WERI-Rb-1 (cell line): Measurements from ENCODE around the gene KCNAB1.

Source experiments
- DNase-seq: peaks from one replicate; pipeline ENCODE4 v3.0.0-alpha.2; 2020
- H3K27ac ChIP-seq: fragments of 250-450 bp; sonication (Bioruptor Pico); 2 replicates; pipeline ENCODE4 v1.5.1; 2020; ENCODE audit warnings: mild to moderate bottlenecking, moderate library complexity
- H3K27me3 ChIP-seq: fragments of 250-450 bp; sonication (Bioruptor Pico); 2 replicates; pipeline ENCODE4 v1.5.1; 2021; ENCODE audit warnings: mild to moderate bottlenecking, low read depth, moderate library complexity; ENCODE audit not compliant: insufficient read depth, severe bottlenecking
- H3K36me3 ChIP-seq: fragments of 250-450 bp; sonication (Bioruptor Pico); 2 replicates; pipeline ENCODE4 v1.5.1; 2020; ENCODE audit warnings: mild to moderate bottlenecking, moderate library complexity
- H3K4me3 ChIP-seq: 2 replicates; pipeline ENCODE4 v1.5.1; 2011; ENCODE audit warnings: low read depth, mild to moderate bottlenecking, control low read depth, low read length
- H3K9me3 ChIP-seq: fragments of 250-450 bp; sonication (Bioruptor Pico); 2 replicates; pipeline ENCODE4 v1.5.1; 2021; ENCODE audit warnings: mild to moderate bottlenecking, moderate library complexity; ENCODE audit not compliant: severe bottlenecking
- TF ChIP-seq, protein P1 (sequence below): IDR thresholded peaks from 2 replicates; pipeline ENCODE4 v1.5.1; 2011; ENCODE audit warnings: low read depth, mild to moderate bottlenecking, control low read depth, inconsistent platforms, low read length

KCNAB1 gene

DNA sequence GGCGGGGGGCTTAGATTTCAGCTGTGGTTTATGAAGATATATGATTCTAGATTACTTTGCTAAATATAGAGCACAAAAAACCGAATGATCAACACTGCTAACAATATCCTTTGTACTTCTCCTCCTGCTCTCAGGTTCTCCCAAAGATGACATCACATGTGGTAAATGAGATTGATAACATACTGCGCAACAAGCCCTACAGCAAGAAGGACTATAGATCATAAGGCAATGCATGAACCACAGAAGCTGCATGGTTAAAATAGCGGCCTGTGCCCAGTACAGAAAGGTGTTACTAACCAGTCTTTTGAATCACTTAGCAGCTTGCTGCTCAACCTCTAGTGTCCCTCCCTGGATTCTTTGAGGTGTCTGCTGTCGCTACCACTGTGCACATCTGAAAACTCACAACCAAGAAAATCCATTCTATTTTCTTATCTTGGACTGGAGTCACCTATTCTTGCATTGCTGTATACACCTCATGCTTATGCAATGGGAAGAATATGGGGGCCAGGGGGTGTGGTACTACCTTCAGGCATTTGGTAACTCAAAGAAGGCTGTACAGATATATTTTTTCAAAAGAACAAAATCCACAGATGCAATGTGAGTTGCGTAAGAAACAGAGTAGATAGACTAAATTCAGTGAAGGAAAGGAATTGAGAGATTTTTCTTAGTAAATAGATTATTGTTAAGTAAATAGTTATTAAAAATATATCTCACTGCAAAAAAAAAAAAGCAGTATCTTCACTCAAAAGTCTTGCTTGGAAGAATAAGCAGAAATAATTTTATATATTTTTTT lies 416.3 kb downstream of the KCNAB1 start:
- peaks cover 5% of the 10 kb centered on the region for H3K36me3 ChIP-seq
- no peak overlapping the region for H3K4me3 ChIP-seq
- TF ChIP-seq, protein P1, sequence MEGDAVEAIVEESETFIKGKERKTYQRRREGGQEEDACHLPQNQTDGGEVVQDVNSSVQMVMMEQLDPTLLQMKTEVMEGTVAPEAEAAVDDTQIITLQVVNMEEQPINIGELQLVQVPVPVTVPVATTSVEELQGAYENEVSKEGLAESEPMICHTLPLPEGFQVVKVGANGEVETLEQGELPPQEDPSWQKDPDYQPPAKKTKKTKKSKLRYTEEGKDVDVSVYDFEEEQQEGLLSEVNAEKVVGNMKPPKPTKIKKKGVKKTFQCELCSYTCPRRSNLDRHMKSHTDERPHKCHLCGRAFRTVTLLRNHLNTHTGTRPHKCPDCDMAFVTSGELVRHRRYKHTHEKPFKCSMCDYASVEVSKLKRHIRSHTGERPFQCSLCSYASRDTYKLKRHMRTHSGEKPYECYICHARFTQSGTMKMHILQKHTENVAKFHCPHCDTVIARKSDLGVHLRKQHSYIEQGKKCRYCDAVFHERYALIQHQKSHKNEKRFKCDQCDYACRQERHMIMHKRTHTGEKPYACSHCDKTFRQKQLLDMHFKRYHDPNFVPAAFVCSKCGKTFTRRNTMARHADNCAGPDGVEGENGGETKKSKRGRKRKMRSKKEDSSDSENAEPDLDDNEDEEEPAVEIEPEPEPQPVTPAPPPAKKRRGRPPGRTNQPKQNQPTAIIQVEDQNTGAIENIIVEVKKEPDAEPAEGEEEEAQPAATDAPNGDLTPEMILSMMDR: no peak
- H3K27me3 ChIP-seq: no peaks in the 10 kb centered on the region
- no peaks in the 10 kb centered on the region for H3K9me3 ChIP-seq
- H3K27ac ChIP-seq: no peak overlapping the region
- no peak for DNase-seq

DNA sequence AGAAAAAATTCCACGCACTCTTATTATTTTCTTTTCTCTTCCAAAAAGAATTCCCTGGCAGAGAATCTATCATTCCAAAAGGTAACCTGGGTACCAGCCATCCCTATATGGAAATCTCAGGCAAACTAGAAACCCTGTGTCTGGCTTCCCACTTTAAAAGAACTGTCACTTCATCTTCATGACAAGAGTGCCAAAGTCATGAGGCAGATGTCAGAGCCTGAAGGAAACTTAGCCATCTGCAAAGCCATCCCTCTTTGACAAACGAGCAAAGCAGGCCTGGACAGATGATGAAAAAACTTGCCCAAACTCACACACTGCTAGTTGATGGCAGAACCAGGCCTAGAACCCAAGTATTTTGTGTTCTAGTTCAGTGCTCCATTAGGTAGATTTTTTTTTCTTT lies 418.7 kb downstream of the KCNAB1 start:
- Histone ChIP-seq H3K27me3 (no peaks in the 10 kb centered on the region), H3K36me3 (peaks cover 8% of the 10 kb centered on the region), H3K27ac (no peak overlapping the region), H3K4me3 (no peak overlapping the region), H3K9me3 (no peaks in the 10 kb centered on the region)
- TF ChIP-seq, protein P1: no peak
- DNase-seq: no peak

DNA sequence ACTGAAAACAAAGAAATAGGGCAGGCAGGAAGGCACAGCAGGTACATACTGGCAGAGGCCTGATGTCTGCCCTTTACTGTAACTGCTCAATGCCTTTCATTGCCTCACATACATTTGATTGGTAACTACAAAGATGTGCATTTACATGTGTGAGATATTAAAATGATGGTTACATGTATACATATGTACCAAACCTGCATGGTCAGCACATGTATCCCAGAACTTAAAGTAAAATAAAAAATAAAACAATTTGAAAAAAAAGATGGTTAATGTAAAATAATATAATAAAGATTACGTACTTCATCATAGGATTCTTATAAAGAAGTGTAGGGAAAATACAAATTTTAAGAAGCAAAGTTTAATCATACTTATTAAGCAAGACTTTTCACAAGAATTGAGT lies 419.4 kb downstream of the KCNAB1 start:
- no peaks in the 10 kb centered on the region for H3K27me3 ChIP-seq
- H3K36me3 ChIP-seq: peaks cover 12% of the 10 kb centered on the region
- no peaks in the 10 kb centered on the region for H3K9me3 ChIP-seq
- DNase-seq: no peak
- no peak overlapping the region for H3K4me3 ChIP-seq
- TF ChIP-seq, protein P1: no peak
- no peak overlapping the region for H3K27ac ChIP-seq

DNA sequence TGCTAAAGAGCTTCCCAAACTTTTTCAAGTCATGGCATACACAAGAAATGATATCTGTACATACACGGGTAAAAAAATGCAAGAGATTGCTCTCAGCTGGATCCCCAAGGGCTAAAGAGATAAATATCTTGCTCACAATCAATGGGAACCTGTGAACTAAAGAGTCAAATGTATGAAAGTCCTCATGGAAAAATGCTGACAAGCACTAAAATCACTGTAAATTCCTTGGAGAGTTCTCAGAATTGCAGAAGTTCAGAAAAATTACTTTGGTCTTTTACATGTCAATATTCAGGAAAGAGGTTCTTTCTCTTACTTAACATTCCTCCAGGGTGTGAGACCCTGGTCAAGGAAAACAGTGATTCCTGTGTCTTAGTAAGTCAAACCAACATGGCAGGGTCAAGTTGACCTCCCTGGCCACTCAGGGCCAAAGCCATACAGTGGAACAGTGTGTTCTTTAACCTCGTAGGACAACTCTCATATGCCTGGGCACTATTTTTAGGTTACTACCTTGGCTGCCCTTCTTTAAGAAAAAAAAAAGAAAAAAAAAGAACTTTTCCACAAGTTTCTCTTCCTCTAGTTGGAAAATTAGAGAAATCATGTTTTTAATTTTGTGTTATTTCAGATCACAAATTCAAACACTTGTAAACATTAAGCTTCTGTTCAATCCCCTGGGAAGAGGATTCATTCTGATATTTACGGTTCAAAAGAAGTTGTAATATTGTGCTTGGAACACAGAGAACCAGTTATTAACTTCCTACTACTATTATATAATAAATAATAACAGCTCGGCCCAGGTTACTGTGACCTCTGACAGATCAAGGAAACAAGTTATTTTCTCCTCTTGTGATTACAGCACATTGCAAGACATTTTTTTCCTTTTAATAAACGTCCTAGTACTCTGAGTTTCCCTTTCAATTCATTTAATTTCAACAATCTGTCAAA lies 422.0 kb downstream of the KCNAB1 start:
- Histone ChIP-seq H3K27me3 (no peaks in the 10 kb centered on the region), H3K36me3 (peaks cover 28% of the 10 kb centered on the region), H3K4me3 (no peak overlapping the region), H3K27ac (no peak overlapping the region), H3K9me3 (no peaks in the 10 kb centered on the region)
- no peak for DNase-seq
- TF ChIP-seq, protein P1: no peak

DNA sequence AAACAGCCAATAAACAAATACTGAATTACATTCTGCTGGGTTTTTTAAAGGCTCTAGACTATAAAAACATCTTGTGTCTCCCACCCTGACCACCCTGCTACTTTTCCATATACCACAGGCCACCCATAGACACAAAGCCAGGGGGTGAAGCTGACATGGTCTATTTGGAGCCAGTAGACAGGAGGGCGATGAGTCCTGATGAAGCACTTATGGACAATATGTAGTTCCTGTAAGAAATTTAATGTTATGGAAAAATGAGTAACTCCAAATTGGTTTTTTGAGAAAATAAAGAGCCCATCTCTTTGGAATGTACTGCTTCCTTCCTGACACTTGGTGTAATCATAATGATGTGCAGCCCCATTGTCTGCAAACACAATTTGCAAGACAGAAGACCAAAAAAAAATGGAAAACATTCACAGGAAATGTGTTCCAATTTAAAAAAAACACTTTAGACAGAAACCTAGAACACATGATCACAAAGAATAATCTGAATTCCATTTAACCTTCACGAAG lies 422.7 kb downstream of the KCNAB1 start:
- TF ChIP-seq, protein P1: no peak
- DNase-seq: no peak
- H3K27me3 ChIP-seq: no peaks in the 10 kb centered on the region
- H3K4me3 ChIP-seq: no peak overlapping the region
- H3K9me3 ChIP-seq: no peaks in the 10 kb centered on the region
- no peak overlapping the region for H3K27ac ChIP-seq
- H3K36me3 ChIP-seq: peaks cover 35% of the 10 kb centered on the region
